H1 (cell line): ENCODE results near the gene PSME4. TPM values are rescaled to one million over a fixed set of nuclear protein-coding genes. Genes with fewer than 3 reads are reported as not detected.

Experiments
- CTCF ChIA-PET: fragments of 300-600 bp; sonication (Branson Sonifier 250); formaldehyde crosslinking; loops from one replicate; lab custom pipeline; 2021; ENCODE audit not compliant: partially characterized antibody; lab: Charles Lee
- POLR2A ChIA-PET: fragments of 300-600 bp; sonication (Branson Sonifier 250); formaldehyde crosslinking; loops from one replicate; lab custom pipeline; 2021; ENCODE audit warnings: inconsistent platforms; ENCODE audit not compliant: partially characterized antibody; lab: Charles Lee
- DNase-seq, 2 experiments: peaks; one replicate each; pipeline versions ENCODE4 v3.0.0 to v3.0.0-alpha.2; 2010 to 2022; ENCODE audit warnings: low spot score in 2 of 2, low read depth in 1 of 2, mixed read lengths in 1 of 2
- FAIRE-seq: peaks from 2 replicates; lab custom pipeline; 2011; peaks lifted over from hg19 to GRCh38; lab: Jason Lieb, UNC
- H2AFZ ChIP-seq: 2 replicates; pipeline ENCODE4 v1.8.1; 2012; ENCODE audit warnings: low read length, inconsistent platforms
- H2AK5ac ChIP-seq: 2 replicates; pipeline ENCODE4 v1.6.1; 2013; ENCODE audit warnings: low read depth, low read length
- H2BK120ac ChIP-seq: replicated peaks from 2 replicates; pipeline ENCODE3; 2013; ENCODE audit warnings: low read depth, low read length, inconsistent platforms
- H2BK12ac ChIP-seq: 2 replicates; pipeline ENCODE4 v1.6.1; 2013; ENCODE audit warnings: low read depth, low read length
- H2BK15ac ChIP-seq: 2 replicates; pipeline ENCODE4 v1.6.1; 2013; ENCODE audit warnings: low read length
- H2BK20ac ChIP-seq: 2 replicates; pipeline ENCODE4 v1.6.1; 2013; ENCODE audit warnings: low read length
- H2BK5ac ChIP-seq: 2 replicates; pipeline ENCODE4 v1.6.1; 2013; ENCODE audit warnings: low read depth, low read length
- H3K14ac ChIP-seq: 2 replicates; pipeline ENCODE4 v1.6.1; 2013; ENCODE audit warnings: inconsistent platforms; ENCODE audit not compliant: insufficient read length
- H3K18ac ChIP-seq: 2 replicates; pipeline ENCODE4 v1.6.1; 2013; ENCODE audit warnings: low read length; ENCODE audit errors: extremely low read depth
- H3K23ac ChIP-seq: 2 replicates; pipeline ENCODE4 v1.6.1; 2013; ENCODE audit warnings: inconsistent platforms; ENCODE audit not compliant: insufficient read length
- H3K23me2 ChIP-seq: 2 replicates; pipeline ENCODE4 v1.6.1; 2013; ENCODE audit warnings: low read depth, low read length
- H3K27ac ChIP-seq: 2 replicates; pipeline ENCODE4 v1.6.1; 2011; ENCODE audit warnings: low read depth, low read length, inconsistent platforms
- H3K27me3 ChIP-seq, 4 experiments: replicated peaks in 1 of 4; 1 replicate in 1 of 4; 2 replicates in 3 of 4; pipeline versions ENCODE4 v1.6.1 to v1.8.1; 2011 to 2013; ENCODE audit warnings: low read length in 3 of 4, mild to moderate bottlenecking in 3 of 4, inconsistent platforms in 2 of 4, mixed read lengths in 2 of 4, moderate library complexity in 1 of 4; ENCODE audit not compliant: control insufficient read depth in 3 of 4, insufficient read depth in 3 of 4; ENCODE audit errors: extremely low read depth in 1 of 4
- H3K36me3 ChIP-seq, 4 experiments: 2 replicates each; pipeline versions ENCODE4 v1.6.1 to v1.8.1; 2011 to 2013; ENCODE audit warnings: mild to moderate bottlenecking in 4 of 4, low read length in 3 of 4, moderate library complexity in 2 of 4, control low read depth in 1 of 4, inconsistent platforms in 1 of 4; ENCODE audit not compliant: insufficient read depth in 4 of 4, control insufficient read depth in 2 of 4
- H3K4ac ChIP-seq: replicated peaks from 2 replicates; pipeline ENCODE3; 2013; ENCODE audit warnings: low read length, low read depth, mixed read lengths, inconsistent platforms; ENCODE audit not compliant: insufficient read length
- H3K4me1 ChIP-seq, 4 experiments: replicated peaks in 1 of 4; 1 replicate in 1 of 4; 2 replicates in 3 of 4; pipeline versions ENCODE4 v1.6.1 to v1.8.1; 2011 to 2013; ENCODE audit warnings: low read length in 3 of 4, inconsistent platforms in 2 of 4, mixed read lengths in 1 of 4; ENCODE audit not compliant: insufficient read depth in 4 of 4, control insufficient read depth in 3 of 4
- H3K4me2 ChIP-seq, 2 experiments: 2 replicates each; pipeline versions ENCODE4 v1.6.1 to v1.8.1; 2011 to 2013; ENCODE audit warnings: low read depth in 2 of 2, low read length in 2 of 2, control low read depth in 1 of 2, inconsistent platforms in 1 of 2, mild to moderate bottlenecking in 1 of 2; ENCODE audit not compliant: insufficient read depth in 1 of 2
- H3K4me3 ChIP-seq, 4 experiments: fragments of 200-600, 300-600 bp in 1 of 4; sonication (generic), shearing (Covaris generic), sonication (Bioruptor Twin) in 1 of 4; 2 replicates each; pipeline versions ENCODE4 v1.5.1 to v1.8.1; 2011 to 2016; ENCODE audit warnings: low read length in 4 of 4, low read depth in 3 of 4, control low read depth in 2 of 4, inconsistent platforms in 2 of 4, mild to moderate bottlenecking in 2 of 4, mixed read lengths in 1 of 4, moderate library complexity in 1 of 4; ENCODE audit not compliant: insufficient read depth in 2 of 4; ENCODE audit errors: extremely low read depth in 1 of 4
- H3K56ac ChIP-seq: replicated peaks from 2 replicates; pipeline ENCODE3; 2013; ENCODE audit warnings: low read depth, mild to moderate bottlenecking, mixed read lengths, low read length, inconsistent platforms; ENCODE audit not compliant: insufficient read length
- H3K79me1 ChIP-seq: 2 replicates; pipeline ENCODE4 v1.6.1; 2013; ENCODE audit warnings: low read depth, low read length, control low read depth
- H3K79me2 ChIP-seq, 2 experiments: 2 replicates each; pipeline versions ENCODE4 v1.6.1 to v1.8.1; 2012 to 2013; ENCODE audit warnings: low read length in 2 of 2, mild to moderate bottlenecking in 2 of 2, inconsistent platforms in 1 of 2; ENCODE audit not compliant: insufficient read depth in 2 of 2, control insufficient read depth in 1 of 2
- H3K9ac ChIP-seq, 4 experiments: replicated peaks in 1 of 4; 1 replicate in 1 of 4; 2 replicates in 3 of 4; pipeline versions ENCODE4 v1.6.1 to v1.8.1; 2011 to 2013; ENCODE audit warnings: low read depth in 3 of 4, low read length in 3 of 4, control low read depth in 2 of 4, mild to moderate bottlenecking in 2 of 4, moderate library complexity in 2 of 4, inconsistent platforms in 1 of 4; ENCODE audit errors: extremely low read depth in 1 of 4
- H3K9me3 ChIP-seq, 2 experiments: 2 replicates each; pipeline versions ENCODE4 v1.6.1 to v1.8.1; 2012 to 2013; ENCODE audit warnings: mild to moderate bottlenecking in 2 of 2, moderate library complexity in 2 of 2, control low read depth in 1 of 2, inconsistent platforms in 1 of 2, low read depth in 1 of 2, low read length in 1 of 2, mixed read lengths in 1 of 2; ENCODE audit not compliant: insufficient read depth in 2 of 2
- H4K20me1 ChIP-seq, 2 experiments: replicated peaks in 1 of 2; 2 replicates each; pipeline versions ENCODE3 to v1.8.1; 2011 to 2013; ENCODE audit warnings: inconsistent platforms in 2 of 2, low read length in 2 of 2, mild to moderate bottlenecking in 1 of 2; ENCODE audit not compliant: insufficient read depth in 2 of 2, control insufficient read depth in 1 of 2
- H4K5ac ChIP-seq: 2 replicates; pipeline ENCODE4 v1.6.1; 2013; ENCODE audit warnings: low read length, low read depth, mixed read lengths, inconsistent platforms; ENCODE audit not compliant: insufficient read length
- H4K8ac ChIP-seq: 2 replicates; pipeline ENCODE4 v1.8.0; 2013; ENCODE audit warnings: mild to moderate bottlenecking, moderate library complexity, low read length, inconsistent platforms; ENCODE audit not compliant: insufficient read depth; ENCODE audit errors: extremely low read depth
- H4K91ac ChIP-seq: replicated peaks from 2 replicates; pipeline ENCODE3; 2013; ENCODE audit warnings: low read length, mixed read lengths, inconsistent platforms; ENCODE audit not compliant: insufficient read length
- ASH2L ChIP-seq: fragments of 200-600, 300-600 bp; sonication (generic); IDR thresholded peaks from one replicate; pipeline ENCODE4 v1.7.1; 2017; ENCODE audit warnings: low read length
- BRCA1 ChIP-seq: IDR thresholded peaks from 2 replicates; pipeline ENCODE4 v1.6.1; 2012; ENCODE audit warnings: low read depth, low read length, improper control_type of control experiment
- CEBPB ChIP-seq: IDR thresholded peaks from 2 replicates; pipeline ENCODE4 v1.6.1; 2012; ENCODE audit warnings: low read depth, low read length
- CHD1 ChIP-seq: IDR thresholded peaks from 2 replicates; pipeline ENCODE4 v1.6.1; 2012; ENCODE audit warnings: low read depth, low read length, improper control_type of control experiment
- EZH2 ChIP-seq: fragments of 200-600 bp; sonication (generic); IDR thresholded peaks from 2 replicates; pipeline ENCODE4 v1.7.1; 2012; ENCODE audit warnings: low read depth, mild to moderate bottlenecking, moderate library complexity, low read length, inconsistent platforms; ENCODE audit not compliant: severe bottlenecking
- GTF2F1 ChIP-seq: IDR thresholded peaks from 2 replicates; pipeline ENCODE4 v1.6.1; 2012; ENCODE audit warnings: low read depth, low read length, improper control_type of control experiment, borderline replicate concordance
- KDM5A ChIP-seq: fragments of 200-600 bp; IDR thresholded peaks from 2 replicates; pipeline ENCODE4 v1.7.1; 2012; ENCODE audit warnings: mild to moderate bottlenecking, low read length, inconsistent platforms, mixed read lengths
- POLR2A ChIP-seq, 2 experiments: IDR thresholded peaks; 1 replicate in 1 of 2; 2 replicates in 1 of 2; pipeline ENCODE4 v1.6.1; 2011; ENCODE audit warnings: low read depth in 2 of 2, low read length in 2 of 2, mild to moderate bottlenecking in 2 of 2; ENCODE audit errors: control extremely low read depth in 1 of 2
- RBBP5 ChIP-seq: IDR thresholded peaks from 2 replicates; pipeline ENCODE4 v1.7.1; 2012; ENCODE audit warnings: low read depth, mild to moderate bottlenecking, inconsistent platforms, low read length, moderate library complexity, borderline replicate concordance
- RNF2 ChIP-seq: fragments of 200-900, 300-1000 bp; sonication (generic); IDR thresholded peaks from 2 replicates; pipeline ENCODE4 v1.7.1; 2016; ENCODE audit warnings: borderline replicate concordance, low read depth, mild to moderate bottlenecking, antibody characterized with exemption, low read length; ENCODE audit not compliant: poor library complexity, severe bottlenecking; ENCODE audit errors: missing control alignments
- SUZ12 ChIP-seq: fragments of 200-600 bp; sonication (generic); IDR thresholded peaks from 2 replicates; pipeline ENCODE4 v1.6.1; 2012; ENCODE audit warnings: mild to moderate bottlenecking, inconsistent platforms, low read length, moderate library complexity, mixed read lengths
- TAF1 ChIP-seq: IDR thresholded peaks from 2 replicates; pipeline ENCODE4 v1.6.1; 2011; ENCODE audit warnings: mild to moderate bottlenecking, low read depth, low read length
- USF2 ChIP-seq: IDR thresholded peaks from 2 replicates; pipeline ENCODE4 v1.6.1; 2011; ENCODE audit warnings: low read length, improper control_type of control experiment
- ZNF274 ChIP-seq: IDR thresholded peaks from 2 replicates; pipeline ENCODE4 v1.7.0; 2012; ENCODE audit warnings: low read length, borderline replicate concordance; ENCODE audit errors: extremely low read depth
- WGBS, 2 experiments: shearing (Covaris generic) in 1 of 2; methylation state at CpG; one replicate each; pipeline versions ENCODE4 v1.1.6 to v1.1.7; 2013 to 2015; ENCODE audit warnings: low lambda C conversion rate in 2 of 2, mixed read lengths in 2 of 2, inconsistent platforms in 1 of 2, low coverage in 1 of 2, missing lambda C conversion rate in 1 of 2; ENCODE audit not compliant: insufficient replicate concordance in 2 of 2, insufficient coverage in 1 of 2, insufficient read length in 1 of 2; ENCODE audit errors: extremely low coverage in 1 of 2, missing lambda C conversion rate in 1 of 2; 5-methylcytosine and 5-hydroxymethylcytosine counted together
- polyA plus RNA-seq, 7 experiments: library from polyadenylated mRNA; depleted of rRNA in 3 of 7; stranded (reverse) in 5 of 7; unstranded in 2 of 7; fragments of >200 nt in 5 of 7; fragments of 200-250 nt in 2 of 7; gene quantifications; 1 replicate in 5 of 7; 2 replicates in 1 of 7; 4 replicates in 1 of 7; pipeline versions ENCODE4 v1.2.1 to v1.2.3, GENCODE V29; 2011 to 2013; ENCODE audit warnings: missing spikeins in 2 of 7, mixed read lengths in 2 of 7
- total RNA-seq: library from RNA; stranded (reverse); fragmentation: NEBNext Ultra II Directional; extraction: Animal tissue kit (Norgen Biotek cat#: 25700); gene quantifications from 2 replicates; pipeline ENCODE4 v1.2.1, GENCODE V29; 2021

Gene PSME4
- total and polyA plus RNA-seq, 2 of the 8 experiments (the other 6 are each of a cell fraction or from before 2014, with no cell fraction given) = 42.2 to 116 TPM

GRCh38 chr2:53903011-53903410, 67.8 kb downstream of the PSME4 start:
- no peaks in the 10 kb centered on the region for H3K79me2 ChIP-seq
- no peak overlapping the region for H4K91ac ChIP-seq
- H3K9ac ChIP-seq = no peak overlapping the region
- no peaks in the 10 kb centered on the region for H3K9me3 ChIP-seq
- H4K5ac ChIP-seq = no peak overlapping the region
- CTCF ChIA-PET = no interaction called here
- H2AK5ac ChIP-seq = no peak overlapping the region
- no peaks in the 10 kb centered on the region for H4K20me1 ChIP-seq
- no peak overlapping the region for H2AFZ ChIP-seq
- no peak overlapping the region for H3K56ac ChIP-seq
- peaks cover 13 to 70% (median 55%) of the 10 kb centered on the region in 4 experiments for H3K36me3 ChIP-seq
- H2BK5ac ChIP-seq = no peak overlapping the region
- H3K4me1 ChIP-seq = no peaks in the 10 kb centered on the region
- H3K18ac ChIP-seq = no peak overlapping the region
- H3K79me1 ChIP-seq = no peaks in the 10 kb centered on the region
- H3K23me2 ChIP-seq = 0 out of 2 replicates have a peak, but pooled peaks cover 2% of the 10 kb centered on the region
- FAIRE-seq = no peak
- no peak overlapping the region for H2BK15ac ChIP-seq
- H3K4me2 ChIP-seq = no peak overlapping the region
- no peak overlapping the region for H4K8ac ChIP-seq
- H3K27ac ChIP-seq = no peak overlapping the region
- no peak overlapping the region for H3K23ac ChIP-seq
- DNase-seq = no peak
- POLR2A ChIA-PET = interaction anchor here (1.3 kb wide), 1 partner anchor 43 kb away, joined by 3 read pairs; the partner anchor contains the start of gene GPR75
- no peak overlapping the region for H2BK12ac ChIP-seq
- no peak overlapping the region for H3K14ac ChIP-seq
- 68 to 88% methylated on average over 1 to 4 of the region's 4 CpGs for WGBS, 2 experiments
- H2BK20ac ChIP-seq = no peak overlapping the region
- H3K4ac ChIP-seq = no peak overlapping the region
- no peaks in the 10 kb centered on the region for H3K27me3 ChIP-seq
- H2BK120ac ChIP-seq = no peak overlapping the region
- H3K4me3 ChIP-seq = no peak overlapping the region
- TF ChIP-seq ZNF274 (no peak), RNF2 (no peak), RBBP5 (no peak), GTF2F1 (no peak), SUZ12 (no peak), KDM5A (no peak), USF2 (no peak), CEBPB (no peak), ASH2L (no peak), POLR2A (IDR thresholded peaks at IDR 0.05; ENCODE audit: control extremely low read depth in 1 of 2, low read depth in 2 of 2, low read length in 2 of 2) (no peak), BRCA1 (no peak), CHD1 (no peak), EZH2 (no peak), TAF1 (no peak)
